Fibroblast of lung (primary cell): ENCODE results near the gene POLN. TPM values are rescaled to one million over a fixed set of nuclear protein-coding genes. Genes with fewer than 3 reads are reported as not detected.

Source experiments
- DNase-seq, 2 donors: peaks; one replicate each; pipeline versions ENCODE4 v3.0.0 to v3.0.0-alpha.2; 2010; ENCODE audit warnings: low read depth in 2 of 2
- H2AFZ ChIP-seq: 2 replicates; pipeline ENCODE4 v1.5.1; 2012; ENCODE audit warnings: low read length, control low read depth, inconsistent platforms
- H3K27ac ChIP-seq: 2 replicates; pipeline ENCODE4 v1.5.1; 2011; ENCODE audit warnings: low read length, control low read depth; ENCODE audit not compliant: insufficient read depth
- H3K27me3 ChIP-seq: 2 replicates; pipeline ENCODE4 v1.5.1; 2011; ENCODE audit warnings: mild to moderate bottlenecking, low read length; ENCODE audit not compliant: control insufficient read depth, insufficient read depth
- H3K36me3 ChIP-seq: 2 replicates; pipeline ENCODE4 v1.5.1; 2011; ENCODE audit warnings: low read length; ENCODE audit not compliant: control insufficient read depth, insufficient read depth
- H3K4me1 ChIP-seq: 2 replicates; pipeline ENCODE4 v1.5.1; 2011; ENCODE audit warnings: low read length; ENCODE audit not compliant: control insufficient read depth, insufficient read depth; ENCODE audit errors: extremely low read depth
- H3K4me2 ChIP-seq: 2 replicates; pipeline ENCODE4 v1.5.1; 2011; ENCODE audit warnings: low read length, control low read depth; ENCODE audit not compliant: insufficient read depth; ENCODE audit errors: extremely low read depth
- H3K4me3 ChIP-seq, 4 experiments: fragments of 200-600 bp in 1 of 4; sonication (generic) in 1 of 4; replicated peaks in 1 of 4; 2 replicates each; pipeline ENCODE4 v1.5.1; 2011 to 2016; ENCODE audit warnings: low read length in 4 of 4, low read depth in 3 of 4, mild to moderate bottlenecking in 3 of 4, control low read depth in 2 of 4, inconsistent platforms in 1 of 4, mixed read lengths in 1 of 4; ENCODE audit not compliant: insufficient read depth in 1 of 4; ENCODE audit errors: control extremely low read depth in 1 of 4
- H3K79me2 ChIP-seq: 2 replicates; pipeline ENCODE4 v1.5.1; 2012; ENCODE audit warnings: mild to moderate bottlenecking, low read length, inconsistent platforms; ENCODE audit not compliant: control insufficient read depth, insufficient read depth
- H3K9ac ChIP-seq: 2 replicates; pipeline ENCODE4 v1.5.1; 2011; ENCODE audit warnings: mild to moderate bottlenecking, low read length, control low read depth; ENCODE audit not compliant: insufficient read depth
- H3K9me3 ChIP-seq: 2 replicates; pipeline ENCODE4 v1.5.1; 2012; ENCODE audit warnings: low read depth, low read length; ENCODE audit not compliant: control insufficient read depth, insufficient read depth
- H4K20me1 ChIP-seq: 2 replicates; pipeline ENCODE4 v1.5.1; 2011; ENCODE audit warnings: low read length; ENCODE audit not compliant: control insufficient read depth, insufficient read depth; ENCODE audit errors: extremely low read depth
- CTCF ChIP-seq, 2 donors: IDR thresholded peaks in 1 of 2; conservative IDR thresholded peaks in 1 of 2; 1 replicate in 1 of 2; 2 replicates in 1 of 2; pipeline ENCODE4 v1.5.1; 2011 to 2012; ENCODE audit warnings: low read length in 2 of 2, control low read depth in 1 of 2, inconsistent platforms in 1 of 2, low read depth in 1 of 2, mild to moderate bottlenecking in 1 of 2
- EZH2 ChIP-seq: IDR thresholded peaks from 2 replicates; pipeline ENCODE4 v1.5.1; 2012; ENCODE audit warnings: low read length, control low read depth, mild to moderate bottlenecking; ENCODE audit errors: missing control alignments
- polyA plus RNA-seq, 2 donors: library from polyadenylated mRNA; depleted of rRNA in 1 of 2; stranded (reverse) in 1 of 2; unstranded in 1 of 2; fragments of >200 nt; gene quantifications; 2 replicates each; pipeline ENCODE4 v1.2.1, GENCODE V29; 2011 to 2012; ENCODE audit warnings: missing spikeins in 1 of 2
- total RNA-seq: library from RNA; depleted of rRNA; stranded (reverse); fragments of >200 nt; gene quantifications from 2 replicates; pipeline ENCODE4 v1.2.1, GENCODE V29; 2014

POLN gene
- total and polyA plus RNA-seq, 2 donors (not counting 1 experiment from before 2014, with no cell fraction given) = 0.58 to 5.6 TPM

- Histone ChIP-seq H2AFZ (no peak overlapping the region), H3K4me1 (peaks cover 1% of the 10 kb centered on the region), H3K4me2 (no peak overlapping the region), H3K79me2 (no peaks in the 10 kb centered on the region), H3K9me3 (no peaks in the 10 kb centered on the region), H3K36me3 (peaks cover 18% of the 10 kb centered on the region), H3K27me3 (no peaks in the 10 kb centered on the region), H3K27ac (no peak overlapping the region), H4K20me1 (no peaks in the 10 kb centered on the region), H3K4me3 (no peak overlapping the region), H3K9ac (no peak overlapping the region)
- TF ChIP-seq CTCF (conservative IDR thresholded peaks at IDR 0.05 in 1 of 2, IDR thresholded peaks at IDR 0.05 in 1 of 2; ENCODE audit: low read depth in 1 of 2, low read length in 2 of 2) = no peak
- no peak for TF ChIP-seq EZH2
- no peak for DNase-seq
These were observed 6.9 kb upstream of the POLN start for GRCh38 chr4:2248821-2249261.

- H3K4me1 ChIP-seq = peaks cover 2% of the 10 kb centered on the region
- no peaks in the 10 kb centered on the region for H3K9me3 ChIP-seq
- no peak for DNase-seq
- H3K27ac ChIP-seq = no peak overlapping the region
- TF ChIP-seq EZH2 (no peak), CTCF (conservative IDR thresholded peaks at IDR 0.05 in 1 of 2, IDR thresholded peaks at IDR 0.05 in 1 of 2; ENCODE audit: low read depth in 1 of 2, low read length in 2 of 2) (no peak)
- no peak overlapping the region for H3K4me2 ChIP-seq
- H2AFZ ChIP-seq = no peak overlapping the region
- peaks cover 18% of the 10 kb centered on the region for H3K36me3 ChIP-seq
- no peaks in the 10 kb centered on the region for H3K79me2 ChIP-seq
- no peak overlapping the region for H3K4me3 ChIP-seq
- H3K27me3 ChIP-seq = no peaks in the 10 kb centered on the region
- no peak overlapping the region for H3K9ac ChIP-seq
- no peaks in the 10 kb centered on the region for H4K20me1 ChIP-seq
These were observed 6.3 kb upstream of the POLN start for GRCh38 chr4:2248044-2248780.

- Histone ChIP-seq H3K4me2 (no peak overlapping the region), H3K79me2 (no peaks in the 10 kb centered on the region), H3K27me3 (no peaks in the 10 kb centered on the region), H4K20me1 (no peaks in the 10 kb centered on the region), H3K36me3 (peaks cover 18% of the 10 kb centered on the region), H3K4me3 (no peak overlapping the region), H3K9ac (no peak overlapping the region), H3K4me1 (peaks cover 2% of the 10 kb centered on the region), H3K9me3 (no peaks in the 10 kb centered on the region), H2AFZ (no peak overlapping the region), H3K27ac (no peak overlapping the region)
- no peak for TF ChIP-seq CTCF (conservative IDR thresholded peaks at IDR 0.05 in 1 of 2, IDR thresholded peaks at IDR 0.05 in 1 of 2; ENCODE audit: low read depth in 1 of 2, low read length in 2 of 2)
- no peak for TF ChIP-seq EZH2
- DNase-seq = no peak
These were observed 5.5 kb upstream of the POLN start for GRCh38 chr4:2247128-2248043.
